ENCODE data around the gene TRIM41.

TRIM41 gene

GRCh38 chr5:181231432-181231831, 8.4 kb downstream of the TRIM41 start:
- no peak for DNase-seq (ENCODE audit: low read depth in 2 of 2)

GRCh38 chr5:181232593-181232992, 9.5 kb downstream of the TRIM41 start:
- DNase-seq (ENCODE audit: low read depth in 2 of 2): no peak

- no peak for DNase-seq (ENCODE audit: low read depth in 2 of 2)
These were observed 10.2 kb downstream of the TRIM41 start for GRCh38 chr5:181233088-181233800.

GRCh38 chr5:181233801-181234454, 10.8 kb downstream of the TRIM41 start:
- DNase-seq (ENCODE audit: low read depth in 2 of 2): no peak

- no peak for DNase-seq (ENCODE audit: low read depth in 2 of 2)
These were observed 11.6 kb downstream of the TRIM41 start for GRCh38 chr5:181234455-181235306.

- DNase-seq (ENCODE audit: low read depth in 2 of 2): no peak
These were observed 12.2 kb downstream of the TRIM41 start for GRCh38 chr5:181235323-181235688.

GRCh38 chr5:181235689-181236366, 12.7 kb downstream of the TRIM41 start:
- no peak for DNase-seq (ENCODE audit: low read depth in 2 of 2)

- no peak for DNase-seq (ENCODE audit: low read depth in 2 of 2)
These were observed 13.4 kb downstream of the TRIM41 start for GRCh38 chr5:181236471-181236870.

GRCh38 chr5:181236954-181237641, 14.0 kb downstream of the TRIM41 start:
- DNase-seq (ENCODE audit: low read depth in 2 of 2): no peak

GRCh38 chr5:181237729-181238385, 14.8 kb downstream of the TRIM41 start:
- no peak for DNase-seq (ENCODE audit: low read depth in 2 of 2)

GRCh38 chr5:181239062-181239663, 16.1 kb downstream of the TRIM41 start:
- no peak for DNase-seq (ENCODE audit: low read depth in 2 of 2)

GRCh38 chr5:181241393-181241975, 18.4 kb downstream of the TRIM41 start:
- DNase-seq (ENCODE audit: low read depth in 2 of 2): no peak

GRCh38 chr5:181242031-181242451, 19.0 kb downstream of the TRIM41 start:
- DNase-seq (ENCODE audit: low read depth in 2 of 2): no peak

- DNase-seq (ENCODE audit: low read depth in 2 of 2): no peak
These were observed 20.0 kb downstream of the TRIM41 start for GRCh38 chr5:181243018-181243563.

GRCh38 chr5:181243564-181244343, 20.7 kb downstream of the TRIM41 start, which contains the start of gene RACK1:
RACK1 (minus strand) TSS chr5:181243906; CDS start chr5:181243800, 106 bp downstream.
- DNase-seq (ENCODE audit: low read depth in 2 of 2): peak; percentile 71 to 75

GRCh38 chr5:181245427-181246275, 22.6 kb downstream of the TRIM41 start:
- DNase-seq (ENCODE audit: low read depth in 2 of 2): no peak

GRCh38 chr5:181246276-181247049, 23.4 kb downstream of the TRIM41 start:
- DNase-seq (ENCODE audit: low read depth in 2 of 2): peak; percentile 60 to 65

Measured in fibroblast of skin of left biceps (primary cell).